IPS DF 4.7 (cell line): ENCODE data around the gene PRKACA.
"Not testable (repeated sequence)": the region's sequence is repeated elsewhere in the genome, so short reads cannot be mapped to it uniquely, and the experiment has no call there.

Experiments used
- DNase-seq: peaks from one replicate; pipeline ENCODE4 v3.0.0-alpha.2; 2013; ENCODE audit warnings: low spot score; ENCODE audit errors: extremely low read depth

PRKACA gene

GRCh38 chr19:14148751-14149410 lies 31.3 kb upstream of the PRKACA start:
- DNase-seq = no peak

GRCh38 chr19:14147797-14148605 lies 30.4 kb upstream of the PRKACA start:
- DNase-seq = peak; percentile 16

- no peak for DNase-seq
Observed at GRCh38 chr19:14146789-14147216, 29.2 kb upstream of the PRKACA start.

- DNase-seq = not testable (repeated sequence)
Observed at GRCh38 chr19:14146169-14146568, 28.6 kb upstream of the PRKACA start.

GRCh38 chr19:14145381-14145780 lies 27.8 kb upstream of the PRKACA start:
- no peak for DNase-seq

- no peak for DNase-seq
Observed at GRCh38 chr19:14142262-14143190, 25.0 kb upstream of the PRKACA start.

GRCh38 chr19:14141041-14141440 lies 23.5 kb upstream of the PRKACA start:
- no peak for DNase-seq

GRCh38 chr19:14139944-14140343 lies 22.4 kb upstream of the PRKACA start:
- no peak for DNase-seq

GRCh38 chr19:14138576-14139265 lies 21.2 kb upstream of the PRKACA start:
- no peak for DNase-seq

- peak; percentile 97 for DNase-seq
Observed at GRCh38 chr19:14136509-14137281, 19.1 kb upstream of the PRKACA start, which contains the start of gene ASF1B. Gene ASF1B (minus strand): TSS chr19:14136589. CDS start chr19:14136456, 133 bp downstream.

GRCh38 chr19:14135985-14136508 lies 18.5 kb upstream of the PRKACA start:
- DNase-seq = no peak

GRCh38 chr19:14135355-14135754 lies 17.8 kb upstream of the PRKACA start:
- DNase-seq = no peak

GRCh38 chr19:14127929-14128509 lies 10.5 kb upstream of the PRKACA start:
- DNase-seq = no peak

GRCh38 chr19:14127176-14127575 lies 9.6 kb upstream of the PRKACA start:
- DNase-seq = no peak

- DNase-seq = no peak
Observed at GRCh38 chr19:14122924-14123323, 5.4 kb upstream of the PRKACA start.

- no peak for DNase-seq
Observed at GRCh38 chr19:14120497-14120780, 2.9 kb upstream of the PRKACA start.

- DNase-seq = no peak
Observed at GRCh38 chr19:14119644-14120496, 2.3 kb upstream of the PRKACA start.

- DNase-seq = no peak
Observed at GRCh38 chr19:14119146-14119545, 1.6 kb upstream of the PRKACA start.
